Adrenal gland (tissue), 12 donors: ENCODE data around the gene PDGFD. TPM values are rescaled to one million over a fixed set of nuclear protein-coding genes. Genes with fewer than 3 reads are reported as not detected.

ENCODE experiments used
- DNase-seq, 7 donors: peaks; one replicate each; pipeline ENCODE4 v3.0.0-alpha.2; 2019 to 2020
- H3K27ac ChIP-seq, 5 donors: fragments of 200-600 bp; sonication (generic) in 4 of 5; 1 replicate in 3 of 5; 2 replicates in 2 of 5; pipeline versions ENCODE4 v1.5.1 to v1.8.0; 2016 to 2020; ENCODE audit warnings: mild to moderate bottlenecking in 1 of 5
- H3K27me3 ChIP-seq: fragments of 200-600 bp; 2 replicates; pipeline ENCODE4 v1.8.0; 2021
- H3K36me3 ChIP-seq, 2 donors: fragments of 200-600 bp; replicated peaks in 1 of 2; 1 replicate in 1 of 2; 2 replicates in 1 of 2; pipeline versions ENCODE4 v1.5.1 to v1.8.0; 2018 to 2022
- H3K4me1 ChIP-seq, 2 donors: fragments of 200-600 bp; replicated peaks in 1 of 2; 1 replicate in 1 of 2; 2 replicates in 1 of 2; pipeline versions ENCODE4 v1.5.1 to v1.8.0; 2018 to 2021
- H3K4me3 ChIP-seq, 4 donors: fragments of 200-600 bp; sonication (generic) in 3 of 4; one replicate each; pipeline ENCODE4 v1.5.1; 2016 to 2018
- H3K9me3 ChIP-seq, 3 donors: fragments of 200-600 bp; sonication (generic) in 1 of 3; replicated peaks in 1 of 3; 1 replicate in 2 of 3; 2 replicates in 1 of 3; pipeline versions ENCODE4 v1.5.1 to v1.8.0; 2016 to 2021
- CTCF ChIP-seq, 6 experiments: fragments of 450-650 bp in 4 of 6; fragments of 200-600 bp in 2 of 6; sonication (generic) in 1 of 6; IDR thresholded peaks; 1 replicate in 5 of 6; 2 replicates in 1 of 6; pipeline versions ENCODE4 v1.5.1 to v1.8.0; 2016 to 2021; ENCODE audit warnings: antibody characterized with exemption in 6 of 6, mild to moderate bottlenecking in 2 of 6, moderate library complexity in 1 of 6
- POLR2A ChIP-seq, 2 donors: fragments of 450-650 bp; IDR thresholded peaks; one replicate each; pipeline ENCODE4 v1.6.1; 2017; ENCODE audit warnings: antibody characterized with exemption in 2 of 2, mild to moderate bottlenecking in 2 of 2, moderate library complexity in 1 of 2
- WGBS, 4 donors: extraction: QIAGEN DNeasy Blood & Tissue Kit in 2 of 4; methylation state at CpG; one replicate each; pipeline versions ENCODE4 v1.1.5 to v1.1.7; 2013 to 2017; 5-methylcytosine and 5-hydroxymethylcytosine counted together
- intact Hi-C, 2 donors: fragments of 100-400 bp; cut with DNase I; formaldehyde crosslinking; loops; one replicate each; pipeline versions ENCODE4 v1.14.1 to v1.15.0; 2022 to 2023
- polyA plus RNA-seq, 3 donors: library from polyadenylated mRNA; stranded (reverse); fragments of 200-250 nt in 2 of 3; fragments of 350-450 nt in 1 of 3; fragmentation: Illumina TruSeq in 1 of 3; extraction: RNeasy Lipid Tissue Mini Kit (QIAGEN cat#74804) in 1 of 3; gene quantifications; one replicate each; pipeline ENCODE4 v1.2.3, GENCODE V29; 2013 to 2014
- total RNA-seq, 9 donors: library from RNA; depleted of rRNA in 4 of 9; stranded (reverse); fragments of >200 nt in 4 of 9; fragments of 120-200 nt in 1 of 9; fragmentation: NEBNext Ultra II Directional in 1 of 9; extraction: Animal tissue kit (Norgen Biotek cat#: 25700) in 1 of 9; gene quantifications; one replicate each; pipeline versions ENCODE4 v1.1.0 to v1.2.4, GENCODE V29; 2013 to 2023
- donor health status: healthy with polysubstance abuse.
- donor health status: Bipolar disorder and iron deficiency.
- donor health status: DM: yes; HTN: yes; CAD: no.
- donor health status: DM: no; HTN: no; CAD: no.
- donor health status: DM: no; HTN: no; CAD: no.
- donor health status: DM: yes; HTN: yes; CAD: no.

PDGFD gene
- total and polyA plus RNA-seq, 12 donors: 42.7 to 297 (median 199) TPM

GRCh38 chr11:104200688-104201087, 36.7 kb upstream of the PDGFD start:
- Histone ChIP-seq H3K27me3 (no peaks in the 10 kb centered on the region), H3K9me3 (no peaks in the 10 kb centered on the region), H3K36me3 (no peaks in the 10 kb centered on the region), H3K27ac (no peak overlapping the region), H3K4me1 (no peaks in the 10 kb centered on the region), H3K4me3 (no peak overlapping the region)
- intact Hi-C loops: no loop called here
- TF ChIP-seq POLR2A (IDR thresholded peaks at IDR 0.05) (no peak), CTCF (IDR thresholded peaks at IDR 0.05) (no peak)
- no peak for DNase-seq

- intact Hi-C loops: no loop called here
- Histone ChIP-seq H3K4me3 (no peak overlapping the region), H3K27me3 (no peaks in the 10 kb centered on the region), H3K4me1 (no peaks in the 10 kb centered on the region), H3K9me3 (no peaks in the 10 kb centered on the region), H3K36me3 (no peaks in the 10 kb centered on the region), H3K27ac (no peak overlapping the region)
- no peak for DNase-seq
- TF ChIP-seq POLR2A (IDR thresholded peaks at IDR 0.05) (no peak), CTCF (IDR thresholded peaks at IDR 0.05) (no peak)
- 61 to 76% (median 75%) methylated on average over 1 of the region's 1 CpG for WGBS, 4 donors
These were observed 35.1 kb upstream of the PDGFD start for GRCh38 chr11:104199053-104199452.

GRCh38 chr11:104198576-104198975, 34.6 kb upstream of the PDGFD start:
- Histone ChIP-seq H3K27ac (no peak overlapping the region), H3K36me3 (no peaks in the 10 kb centered on the region), H3K4me1 (no peaks in the 10 kb centered on the region), H3K4me3 (no peak overlapping the region), H3K27me3 (no peaks in the 10 kb centered on the region), H3K9me3 (no peaks in the 10 kb centered on the region)
- intact Hi-C loops: no loop called here
- no peak for DNase-seq
- TF ChIP-seq POLR2A (IDR thresholded peaks at IDR 0.05) (no peak), CTCF (IDR thresholded peaks at IDR 0.05) (no peak)
- WGBS, 4 donors: 46 to 67% (median 64%) methylated on average over 2 of the region's 2 CpGs

- Histone ChIP-seq H3K4me1 (no peaks in the 10 kb centered on the region), H3K4me3 (no peak overlapping the region), H3K27me3 (no peaks in the 10 kb centered on the region), H3K27ac (no peak overlapping the region), H3K9me3 (no peaks in the 10 kb centered on the region), H3K36me3 (no peaks in the 10 kb centered on the region)
- TF ChIP-seq POLR2A (IDR thresholded peaks at IDR 0.05) (no peak), CTCF (IDR thresholded peaks at IDR 0.05) (no peak)
- intact Hi-C loops: no loop called here
- DNase-seq: no peak
- 80 to 97% (median 96%) methylated on average over 3 of the region's 3 CpGs for WGBS, 4 donors
These were observed 27.2 kb upstream of the PDGFD start for GRCh38 chr11:104191124-104191523.
